CD4-positive, alpha-beta T cell treated with Interleukin-12 subunit alpha and Interleukin-12 subunit beta, for 1 hour (primary cell): ENCODE measurements around the gene TP63.

ENCODE experiments used
- DNase-seq: peaks from one replicate; pipeline ENCODE4 v3.0.0-alpha.2; 2020

The TP63 gene

DNA sequence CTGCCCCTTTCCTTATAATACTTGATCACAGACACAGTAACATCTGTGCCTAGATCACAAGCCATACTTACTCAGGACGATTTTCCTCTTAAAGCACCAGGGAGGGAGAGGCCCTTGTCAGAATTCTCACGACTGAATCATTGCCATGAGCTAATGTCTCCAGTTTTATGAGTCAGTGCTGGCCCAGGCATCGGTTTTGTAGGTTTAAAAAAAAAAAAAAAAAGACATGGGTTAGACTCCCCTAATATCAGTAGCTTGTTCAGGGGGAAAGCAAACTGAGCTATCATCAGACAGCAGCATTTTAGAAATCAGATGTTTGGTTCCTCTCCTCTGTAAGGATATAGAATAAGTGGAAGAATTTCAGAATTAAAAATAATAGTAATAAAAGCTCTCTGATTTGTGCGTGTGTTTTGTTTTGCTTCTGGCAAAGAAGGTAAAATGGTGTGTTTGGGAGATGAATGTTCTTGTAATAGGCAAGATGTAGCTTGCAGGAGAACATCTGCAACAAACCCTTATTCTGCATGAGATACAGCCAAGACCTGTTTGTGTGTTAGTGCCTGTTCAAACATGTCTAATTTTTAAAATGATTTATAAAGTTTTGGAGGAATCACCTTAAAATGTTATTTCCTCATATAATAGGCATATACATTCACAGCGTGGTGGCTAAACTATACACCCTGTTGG, 193.6 kb downstream of the TP63 start:
- DNase-seq, result no peak

DNA sequence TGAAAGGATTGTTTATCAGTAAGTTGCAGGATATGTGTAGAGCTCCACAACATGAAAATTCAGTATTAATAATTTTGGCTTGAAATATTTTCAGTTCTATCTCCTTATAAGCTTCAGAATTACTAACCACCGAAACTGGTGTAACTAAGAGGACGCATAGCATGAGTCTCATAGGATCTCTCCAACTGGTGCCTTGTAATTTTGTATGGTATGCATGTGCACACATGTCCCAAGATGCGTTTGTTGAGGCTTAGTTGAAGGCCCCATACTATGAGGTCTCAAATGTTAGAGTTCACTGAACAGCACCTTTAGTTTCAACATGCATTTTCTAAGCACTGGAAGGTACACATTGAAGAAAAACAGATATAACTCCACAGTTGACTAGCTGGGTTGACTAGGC, 195.4 kb downstream of the TP63 start:
- DNase-seq, result no peak

DNA sequence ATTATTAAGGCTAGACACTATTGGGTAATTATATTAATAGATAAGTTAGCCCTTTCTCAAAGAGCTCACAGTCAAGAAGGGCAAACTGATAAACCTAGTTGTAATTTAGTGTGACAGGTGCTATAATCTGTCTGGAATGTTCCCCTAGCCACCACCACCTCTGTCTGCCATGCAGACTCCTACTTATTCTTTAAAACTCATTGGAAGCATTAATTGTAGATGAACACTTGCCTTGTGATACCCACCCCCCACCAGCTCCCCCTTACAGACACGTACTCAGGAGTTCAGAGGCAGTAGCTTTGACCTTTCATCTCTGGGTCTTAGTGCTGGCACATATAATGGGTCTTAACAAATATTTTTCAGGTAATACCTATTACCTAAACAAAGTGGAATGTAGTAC, 195.9 kb downstream of the TP63 start:
- no peak for DNase-seq

DNA sequence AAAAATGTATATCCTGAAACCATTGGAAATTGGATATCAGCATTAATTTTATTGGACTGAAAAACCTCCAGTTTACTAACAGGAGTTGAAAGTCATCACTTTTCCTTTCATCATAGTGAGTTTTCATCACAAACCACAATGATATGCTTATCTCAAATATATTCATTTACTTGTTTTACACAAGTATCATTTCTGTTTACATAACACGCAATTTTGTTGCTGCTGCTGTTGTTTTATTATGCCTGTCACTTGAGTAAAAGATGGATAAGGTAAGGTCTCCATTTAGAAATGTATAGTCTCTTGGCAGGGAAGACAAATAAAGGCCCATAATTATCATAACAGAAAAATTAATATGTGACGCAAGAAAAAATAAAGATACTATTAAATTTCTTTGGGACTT, 199.2 kb downstream of the TP63 start:
- DNase-seq, result no peak

DNA sequence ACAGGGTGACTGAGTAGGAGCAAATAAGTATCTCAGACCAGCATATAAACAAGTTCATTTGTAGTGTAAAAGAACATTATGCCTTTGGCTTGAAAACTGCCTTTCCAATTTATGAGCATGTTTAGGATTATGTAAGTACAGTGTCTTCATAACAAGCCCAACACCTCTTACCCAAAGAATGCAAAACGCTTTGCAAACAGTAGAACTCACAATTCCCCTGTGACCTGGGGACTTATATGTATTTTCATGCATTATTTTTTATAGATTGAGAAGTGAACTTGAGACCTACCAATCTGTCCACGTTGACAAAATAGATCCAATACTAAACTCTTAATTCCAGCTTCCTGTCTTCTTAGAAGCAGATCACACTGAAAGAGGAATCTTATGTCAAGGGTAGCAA, 202.1 kb downstream of the TP63 start:
- DNase-seq, result no peak

DNA sequence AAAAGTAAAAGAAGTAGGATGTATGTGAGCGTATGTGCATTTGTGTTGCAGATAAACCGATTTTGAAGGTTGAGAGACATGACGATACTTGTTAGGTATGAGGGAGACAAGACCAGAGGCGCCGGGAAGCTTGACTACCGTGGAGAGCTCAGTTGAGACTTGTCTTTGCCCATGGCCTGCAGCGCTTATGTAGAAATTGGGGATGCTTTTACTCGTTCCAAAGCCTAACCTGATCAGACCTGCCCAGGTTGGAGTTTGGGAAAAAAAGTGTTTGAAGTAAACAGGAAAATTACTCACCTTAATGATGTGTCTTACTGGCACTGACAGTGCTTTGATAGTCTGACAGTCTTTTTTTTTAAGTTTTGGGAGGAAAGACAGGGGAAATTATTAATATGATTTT, 202.8 kb downstream of the TP63 start:
- DNase-seq, result no peak

DNA sequence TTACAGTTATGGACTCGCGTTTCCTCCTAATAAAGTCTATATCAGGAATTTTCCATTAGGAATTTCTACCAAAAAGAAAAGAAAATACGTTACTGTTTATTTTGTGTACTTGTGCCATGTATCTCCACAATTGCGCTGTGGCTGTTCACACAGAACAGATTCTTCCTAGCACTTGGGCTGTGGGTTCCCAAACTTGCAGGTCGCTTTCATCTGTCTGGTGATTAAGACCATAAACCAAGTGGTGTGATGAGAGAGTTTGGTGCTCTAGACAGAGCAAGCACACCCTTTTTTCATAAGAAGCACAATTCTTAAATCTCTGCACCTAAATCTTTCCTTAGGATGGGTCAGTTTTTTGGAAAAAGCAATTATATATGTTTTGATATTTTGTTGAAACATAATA, 203.3 kb downstream of the TP63 start:
- DNase-seq, result no peak

DNA sequence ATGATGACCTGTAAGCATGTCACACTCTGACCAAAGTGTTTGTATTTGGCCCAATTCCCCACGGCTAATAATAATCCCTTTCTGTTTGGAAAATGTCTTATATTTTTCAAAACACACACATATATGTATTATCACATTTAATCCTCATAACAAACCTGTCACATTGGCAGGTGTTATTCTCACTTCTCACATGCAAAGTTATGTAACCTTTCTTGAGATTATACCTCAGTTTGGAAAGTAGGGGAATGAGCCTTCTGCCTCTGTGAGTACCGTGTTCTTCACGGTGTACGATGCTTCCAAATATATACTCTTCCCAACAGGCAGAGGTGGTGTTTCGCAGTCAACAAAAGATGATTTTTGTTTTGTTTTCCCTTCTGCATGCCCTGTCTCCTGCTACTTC, 205.6 kb downstream of the TP63 start:
- no peak for DNase-seq

DNA sequence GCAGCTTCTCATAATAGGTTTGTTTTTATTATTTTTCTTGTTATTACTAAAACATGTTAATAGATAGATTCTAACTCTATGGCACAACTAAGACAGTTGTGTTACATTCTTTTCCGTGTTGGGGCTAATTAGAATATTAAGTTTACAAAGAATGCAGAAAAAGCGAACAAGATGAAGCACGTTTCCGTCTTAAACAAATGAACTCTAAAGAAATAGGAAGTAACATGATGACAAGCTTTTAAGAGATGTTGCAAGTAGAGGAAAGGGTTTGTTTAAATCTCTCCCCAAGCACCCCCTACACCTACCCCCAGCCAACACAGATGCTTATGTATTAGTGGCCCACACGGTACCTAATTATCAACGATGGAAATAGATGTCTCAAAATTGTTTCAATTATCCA, 207.1 kb downstream of the TP63 start:
- no peak for DNase-seq

DNA sequence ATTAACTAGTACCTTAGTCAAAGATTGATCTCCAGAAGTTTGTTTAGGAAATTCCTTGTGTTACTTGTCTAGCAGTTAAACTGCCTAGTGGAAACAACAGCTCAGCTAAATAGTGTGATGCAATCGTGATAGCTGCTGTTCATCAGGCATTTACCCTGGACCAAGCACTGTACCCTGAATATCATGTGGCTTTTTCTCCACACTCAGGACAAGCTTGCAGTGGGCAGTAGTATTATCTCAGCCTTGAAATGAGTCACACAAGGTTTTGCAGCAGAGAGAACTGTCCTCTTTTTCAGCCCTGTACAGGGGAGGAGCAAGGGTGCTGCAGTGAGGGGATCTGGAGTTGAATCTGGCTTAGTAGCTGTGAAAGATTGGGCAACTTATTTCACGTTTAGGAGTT, 208.4 kb downstream of the TP63 start:
- DNase-seq, result no peak

DNA sequence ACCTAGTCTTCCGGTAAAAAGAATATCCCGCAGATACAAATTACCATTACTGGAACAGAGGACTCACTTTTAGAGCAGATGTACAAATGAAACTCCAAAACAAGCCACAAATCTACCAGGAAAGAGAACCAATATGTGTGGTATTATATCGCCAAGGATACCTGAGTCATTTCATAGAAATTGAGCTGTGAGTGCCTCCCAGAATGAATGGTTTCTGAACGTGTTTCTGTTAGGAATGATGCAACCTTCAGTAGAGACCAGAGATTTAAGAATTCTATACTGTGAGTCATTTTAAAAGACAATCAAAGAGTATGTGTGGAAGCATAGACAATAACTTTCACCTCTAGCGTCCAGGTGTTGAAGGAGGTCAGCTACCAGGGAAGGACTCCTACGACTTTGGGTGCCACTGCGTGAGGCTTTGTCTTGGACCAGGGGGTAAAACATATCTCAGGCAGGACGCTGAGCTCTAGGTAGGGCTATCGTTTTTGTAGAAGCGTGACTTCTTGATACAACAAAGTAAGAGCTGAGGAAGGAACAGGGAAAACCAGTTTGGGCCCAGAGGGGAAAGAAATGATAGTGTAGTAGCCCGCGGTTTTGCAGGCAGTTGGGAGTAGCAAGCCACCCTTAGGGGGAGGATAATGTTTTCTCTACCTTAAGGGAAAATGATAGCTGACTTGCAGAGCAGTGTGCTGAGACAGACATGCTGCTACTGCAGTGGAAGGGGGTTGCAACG, 210.4 kb downstream of the TP63 start:
- no peak for DNase-seq

DNA sequence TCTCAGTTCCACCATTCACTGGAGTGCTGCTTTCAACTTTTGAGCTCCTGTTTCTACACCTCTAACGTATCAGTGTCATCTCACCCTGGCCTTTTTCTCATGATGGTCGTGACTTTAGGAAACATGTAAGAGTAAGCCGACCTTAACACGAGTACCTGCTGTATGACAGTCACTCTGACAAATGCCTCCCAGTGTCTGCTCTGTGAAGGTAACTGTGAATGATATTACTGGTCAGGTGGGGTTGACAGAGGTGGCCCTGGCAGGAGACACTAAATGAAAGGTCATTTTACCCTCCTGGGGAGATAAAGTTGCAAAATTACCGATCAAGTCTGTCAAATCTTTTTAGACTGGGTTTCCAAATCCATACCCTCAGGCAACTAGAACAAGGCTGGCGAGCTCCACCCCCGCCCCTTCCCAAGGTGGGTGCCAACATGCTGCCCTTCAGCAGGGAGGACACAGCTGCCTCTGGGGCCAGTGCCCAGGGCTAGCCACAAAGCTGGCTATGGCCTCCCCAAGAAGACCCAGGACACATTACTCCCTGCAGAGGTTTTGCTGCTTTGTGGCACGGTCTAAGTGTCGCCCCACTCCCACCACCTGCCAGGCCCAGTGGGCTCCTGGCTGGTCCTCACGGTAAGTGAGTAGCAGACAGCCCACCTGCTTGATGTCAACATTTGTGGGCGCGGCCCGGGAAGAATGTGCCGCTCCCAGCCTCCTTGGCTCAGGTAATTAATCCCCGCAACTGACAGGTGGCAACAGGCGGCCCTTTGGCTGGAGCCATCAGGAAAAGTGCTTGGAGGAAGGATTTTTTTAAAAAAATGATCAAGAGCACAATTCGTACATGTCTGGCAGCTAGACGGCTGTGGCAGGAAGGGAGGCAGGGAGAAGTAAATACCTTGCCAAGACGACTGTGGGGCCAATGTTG, 211.8 kb downstream of the TP63 start:
- no peak for DNase-seq

DNA sequence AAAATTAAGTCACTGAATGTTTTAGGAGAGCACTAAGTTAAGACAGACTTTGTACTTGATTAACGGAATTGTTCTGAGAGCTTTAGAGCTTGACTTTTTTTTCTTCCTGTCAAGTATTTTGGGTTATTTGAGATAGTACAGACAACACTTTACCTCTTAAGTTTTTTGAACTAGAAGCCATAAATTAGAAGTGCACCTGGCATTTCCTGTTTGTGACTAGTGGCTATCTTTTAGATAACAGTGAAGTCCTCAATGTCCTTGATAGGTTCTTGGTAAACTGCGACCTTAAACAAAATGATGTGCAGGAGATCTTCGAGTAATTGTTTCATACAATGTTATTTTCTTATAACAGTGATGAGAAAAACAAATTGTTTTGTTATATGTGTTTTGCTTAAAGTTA, 213.9 kb downstream of the TP63 start:
- no peak for DNase-seq

DNA sequence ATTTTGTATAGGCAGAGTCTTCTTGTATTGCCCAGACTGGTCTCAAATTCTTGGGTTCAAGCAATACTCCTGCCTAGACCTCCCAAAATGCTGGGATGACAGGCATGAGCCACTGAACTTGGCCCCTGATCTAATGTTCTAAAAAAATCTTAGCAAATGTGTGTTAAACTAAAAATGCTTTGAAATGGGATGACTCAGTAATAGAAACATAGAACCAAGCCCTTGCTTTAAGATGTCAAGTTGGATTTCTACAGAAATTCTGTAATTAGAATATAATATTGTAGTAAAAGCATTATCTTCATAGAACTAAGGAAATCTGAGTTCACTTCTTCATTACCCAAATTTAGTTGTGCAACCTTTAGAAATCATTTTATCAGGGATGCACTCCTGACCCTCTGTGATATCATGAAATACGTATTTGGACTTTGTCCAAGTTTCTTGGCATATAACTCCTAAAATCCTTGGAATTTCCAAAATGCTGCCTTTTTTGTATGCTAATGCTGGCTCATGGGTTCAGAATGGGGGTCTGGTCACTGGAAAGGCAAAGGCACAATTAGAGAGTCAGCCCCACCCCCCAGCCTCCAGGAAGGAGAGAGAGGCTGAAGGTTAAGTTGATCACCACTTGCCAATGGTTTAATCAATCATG, 217.3 kb downstream of the TP63 start:
- DNase-seq, result no peak

DNA sequence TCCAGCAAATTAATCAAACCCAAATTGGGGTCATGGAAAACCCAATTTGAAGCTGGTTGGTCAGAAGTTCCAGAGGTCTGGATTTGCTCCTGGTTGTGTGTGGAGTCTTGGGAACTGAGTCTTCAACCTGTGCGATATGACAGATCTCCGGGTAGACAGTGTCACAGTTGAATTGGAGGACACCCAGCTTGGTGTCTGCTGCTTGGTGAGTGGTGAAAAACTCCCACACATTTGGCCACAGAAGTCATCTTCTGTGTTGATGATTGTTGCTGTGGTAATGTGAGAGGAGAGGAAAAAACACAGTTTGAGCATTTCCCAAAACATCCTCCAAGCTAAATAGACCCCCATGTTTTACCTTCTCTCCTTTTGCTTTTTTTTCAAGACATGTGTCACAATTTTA, 218.1 kb downstream of the TP63 start:
- DNase-seq, result no peak

DNA sequence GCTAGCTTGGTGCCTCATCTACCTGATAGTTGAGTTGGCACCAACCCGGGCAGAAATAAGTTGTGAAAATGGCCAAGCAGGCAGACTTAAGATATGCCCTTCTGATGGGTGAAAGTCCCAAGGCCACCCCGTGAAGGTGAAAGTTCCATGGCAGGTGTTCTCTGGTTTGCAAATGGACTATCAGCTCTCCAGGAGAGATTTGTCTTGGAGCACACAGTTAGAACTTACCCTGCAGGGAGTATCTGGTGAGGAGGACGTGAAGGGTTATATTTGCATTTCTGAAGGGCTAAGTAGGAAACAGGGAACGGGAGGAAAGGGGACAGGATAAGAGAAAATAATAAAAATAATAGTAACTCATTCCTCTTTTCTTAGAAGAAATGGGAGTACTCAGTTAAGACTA, 220.5 kb downstream of the TP63 start:
- no peak for DNase-seq

DNA sequence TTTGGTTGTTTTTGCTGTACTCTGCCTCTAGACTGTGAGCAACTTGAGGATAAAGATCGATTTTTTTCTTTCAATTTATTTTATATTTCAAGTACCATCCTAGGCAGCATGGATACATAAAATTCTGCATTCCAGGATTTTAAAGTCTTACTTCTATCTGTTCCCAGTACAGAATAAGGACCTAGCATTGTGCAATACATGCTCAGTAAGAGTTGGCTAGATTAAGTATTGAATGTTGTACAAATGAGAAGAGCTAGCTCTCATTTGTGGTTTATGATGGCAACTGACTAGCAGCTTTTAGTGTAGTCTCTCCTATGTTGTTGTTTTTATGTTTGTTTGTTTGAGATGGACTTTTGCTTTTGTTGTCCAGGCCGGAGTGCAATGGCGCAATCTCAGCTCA, 222.7 kb downstream of the TP63 start:
- DNase-seq, result no peak

DNA sequence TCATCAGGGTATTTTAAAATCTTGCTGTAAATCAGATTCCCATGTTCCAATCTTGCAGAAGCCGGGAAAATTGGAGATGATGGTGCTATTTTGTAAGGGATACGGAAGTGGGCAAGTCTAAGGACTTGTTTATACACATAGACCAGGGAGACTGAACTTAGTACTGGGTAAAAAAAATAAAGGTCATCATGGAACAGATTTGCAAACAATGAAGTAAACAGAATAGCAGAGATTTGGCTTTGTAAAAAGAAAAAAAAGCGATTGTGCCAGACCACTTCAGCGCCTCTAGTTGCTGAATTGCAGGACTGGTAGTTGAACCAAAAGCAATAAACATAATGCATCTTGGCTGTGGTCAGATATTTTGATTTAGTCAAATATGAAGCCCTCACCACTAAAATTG, 229.1 kb downstream of the TP63 start:
- no peak for DNase-seq

DNA sequence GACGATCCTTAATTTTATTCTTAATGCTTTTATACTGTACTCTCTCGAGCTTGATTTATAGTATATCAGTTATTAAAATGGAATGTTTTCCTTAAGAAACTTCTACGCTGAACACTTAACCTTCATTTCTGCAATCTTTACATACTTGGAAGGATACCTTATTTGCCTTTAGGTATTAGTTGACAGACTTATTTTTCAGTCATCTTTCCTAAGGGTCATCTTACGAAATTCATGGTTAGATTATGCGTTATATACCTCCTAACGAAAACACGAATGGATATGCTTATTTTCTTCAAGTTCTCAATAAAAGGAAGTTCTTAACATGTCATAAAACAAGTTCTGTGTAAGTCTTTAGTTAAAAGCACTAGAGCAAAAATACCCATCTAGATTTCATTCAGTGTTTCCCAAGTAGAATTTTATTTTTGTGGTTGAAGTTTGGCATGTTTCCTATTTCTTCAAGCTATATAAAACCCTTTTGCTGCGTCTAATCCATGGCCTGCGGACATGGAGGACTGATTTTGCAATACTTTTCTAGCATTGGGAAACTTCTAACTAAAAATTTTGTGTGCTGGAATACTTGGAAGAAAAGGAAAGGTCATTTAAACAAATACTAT, 231.3 kb downstream of the TP63 start:
- DNase-seq, result no peak

DNA sequence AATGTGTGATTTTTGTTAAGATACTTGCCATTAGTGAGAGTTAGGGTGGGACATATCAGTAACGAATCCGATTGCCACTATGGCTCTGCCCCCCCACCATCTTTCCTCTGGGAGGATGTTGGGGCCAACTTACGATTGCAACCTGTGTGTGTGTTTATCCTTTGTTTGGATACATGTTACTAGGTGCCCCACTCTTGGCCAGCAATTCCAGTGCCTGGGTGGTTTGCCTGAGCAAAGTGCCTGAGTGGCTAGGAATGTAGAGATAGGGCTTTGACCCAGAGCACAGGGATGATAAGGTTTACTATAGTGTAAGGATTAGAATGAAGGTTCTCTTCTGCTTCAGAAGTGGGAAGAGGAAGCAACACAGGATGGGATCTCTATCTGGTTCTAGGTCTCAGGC, 231.8 kb downstream of the TP63 start:
- DNase-seq, result no peak

DNA sequence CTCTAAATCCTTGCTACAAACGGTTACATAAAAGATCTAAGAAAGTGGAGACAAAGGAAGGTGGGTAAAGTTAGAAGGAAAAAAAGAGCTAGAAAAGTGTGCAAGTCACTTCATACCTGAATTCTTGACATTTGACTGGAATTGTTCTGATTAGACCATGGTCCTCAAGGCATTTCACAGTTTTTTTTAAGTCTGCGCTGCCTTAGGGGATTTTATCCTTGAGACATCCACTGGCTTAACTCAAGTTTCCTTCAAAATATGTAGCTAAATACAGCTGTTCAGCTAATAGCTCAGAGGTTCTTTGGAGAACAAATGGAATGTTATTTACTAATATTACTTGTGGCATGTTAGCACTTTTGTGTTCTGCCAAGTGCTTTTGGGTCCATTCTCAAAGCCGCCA, 236.9 kb downstream of the TP63 start:
- no peak for DNase-seq

DNA sequence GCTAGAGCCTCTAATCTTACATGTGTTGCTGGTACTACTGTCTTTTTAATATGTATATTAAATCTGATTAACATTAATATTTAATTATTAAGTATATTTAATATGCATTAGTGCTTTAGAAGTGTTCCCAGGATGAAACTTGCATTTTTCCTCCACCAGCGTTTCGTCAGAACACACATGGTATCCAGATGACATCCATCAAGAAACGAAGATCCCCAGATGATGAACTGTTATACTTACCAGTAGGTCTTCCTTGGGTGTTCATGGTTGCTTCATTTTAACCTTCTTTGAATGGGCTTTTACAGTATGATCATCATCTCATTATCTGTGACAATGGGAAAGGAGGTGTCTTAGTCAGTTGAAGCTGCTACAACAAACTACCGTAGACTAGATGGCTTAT, 238.0 kb downstream of the TP63 start:
- no peak for DNase-seq

DNA sequence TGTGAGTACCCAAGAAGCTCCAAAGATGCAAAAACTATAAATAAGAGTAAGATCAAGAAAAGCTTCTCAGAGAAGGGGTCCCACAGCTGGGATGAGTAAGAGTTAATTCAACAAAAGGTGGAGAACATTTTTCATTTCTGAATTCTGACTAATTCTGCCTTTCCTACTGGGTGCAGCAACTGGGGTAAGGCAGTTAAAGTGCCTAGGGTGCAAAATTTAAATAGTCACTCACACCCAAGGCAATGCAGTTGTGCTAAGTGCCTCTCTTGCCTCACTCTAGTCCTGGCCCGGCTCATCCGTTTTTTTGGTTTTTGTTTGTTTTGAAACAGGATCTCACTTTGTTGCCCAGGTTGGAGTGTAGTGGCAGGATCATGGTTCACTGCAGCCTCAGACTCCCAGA, 240.2 kb downstream of the TP63 start:
- no peak for DNase-seq
